Activated T-helper 1 cell treated with Interleukin-2 at 50 U/mL for 16 hours (primary cell): Measurements from ENCODE around the gene JPH4.
"Not testable (repeated sequence)": the region's sequence is repeated elsewhere in the genome, so short reads cannot be mapped to it uniquely, and the experiment has no call there.

Experiments used
- DNase-seq: peaks from one replicate; pipeline ENCODE4 v3.0.0-alpha.2; 2020; ENCODE audit warnings: low read depth

Gene JPH4

GRCh38 chr14:23608454-23608853 lies 29.9 kb upstream of the JPH4 start:
- DNase-seq = no peak

- no peak for DNase-seq
Observed at GRCh38 chr14:23605931-23606585, 27.5 kb upstream of the JPH4 start.

GRCh38 chr14:23604675-23605170 lies 26.1 kb upstream of the JPH4 start:
- no peak for DNase-seq

GRCh38 chr14:23604148-23604547 lies 25.6 kb upstream of the JPH4 start:
- no peak for DNase-seq

GRCh38 chr14:23603103-23603502 lies 24.5 kb upstream of the JPH4 start:
- DNase-seq = no peak

GRCh38 chr14:23602181-23603095 lies 23.8 kb upstream of the JPH4 start:
- no peak for DNase-seq

- DNase-seq = no peak
Observed at GRCh38 chr14:23601845-23602180, 23.2 kb upstream of the JPH4 start.

- DNase-seq = no peak
Observed at GRCh38 chr14:23601424-23601823, 22.8 kb upstream of the JPH4 start.

- DNase-seq = no peak
Observed at GRCh38 chr14:23600806-23601205, 22.2 kb upstream of the JPH4 start.

GRCh38 chr14:23600322-23600707 lies 21.7 kb upstream of the JPH4 start:
- DNase-seq = no peak

- not testable (repeated sequence) for DNase-seq
Observed at GRCh38 chr14:23594191-23594590, 15.6 kb upstream of the JPH4 start.

- no peak for DNase-seq
Observed at GRCh38 chr14:23590198-23590597, 11.6 kb upstream of the JPH4 start.

- DNase-seq = no peak
Observed at GRCh38 chr14:23589606-23590005, 11.0 kb upstream of the JPH4 start.

- peak; percentile 60 for DNase-seq
Observed at GRCh38 chr14:23588884-23589598, 10.5 kb upstream of the JPH4 start.

- DNase-seq = not testable (repeated sequence)
Observed at GRCh38 chr14:23584527-23585203, 6.1 kb upstream of the JPH4 start.

GRCh38 chr14:23583761-23584526 lies 5.4 kb upstream of the JPH4 start:
- not testable (repeated sequence) for DNase-seq

- DNase-seq = no peak
Observed at GRCh38 chr14:23582906-23583760, 4.5 kb upstream of the JPH4 start.

- no peak for DNase-seq
Observed at GRCh38 chr14:23580948-23581281, 2.3 kb upstream of the JPH4 start.

- DNase-seq = no peak
Observed at GRCh38 chr14:23580152-23580926, 1.7 kb upstream of the JPH4 start.

- DNase-seq = no peak
Observed at GRCh38 chr14:23579739-23580138, 1.1 kb upstream of the JPH4 start.
